ENCODE results near the gene ZSWIM6. TPM values are rescaled to one million over a fixed set of nuclear protein-coding genes. Genes with fewer than 3 reads are reported as not detected.

Gene ZSWIM6
- total RNA-seq, 1 experiment from 2014 or later, result 12.9 TPM

- intact Hi-C loops (cut with micrococcal nuclease; ENCODE audit: unreplicated experiment), result no loop called here
- CTCF ChIA-PET, result no interaction called here
- no peaks in the 10 kb centered on the region for H3K9me3 ChIP-seq (ENCODE audit: insufficient read depth, low read depth)
- H3K4me1 ChIP-seq (replicated peaks; ENCODE audit: insufficient read depth), result peaks cover 32% of the 10 kb centered on the region
- TF ChIP-seq, protein P1, sequence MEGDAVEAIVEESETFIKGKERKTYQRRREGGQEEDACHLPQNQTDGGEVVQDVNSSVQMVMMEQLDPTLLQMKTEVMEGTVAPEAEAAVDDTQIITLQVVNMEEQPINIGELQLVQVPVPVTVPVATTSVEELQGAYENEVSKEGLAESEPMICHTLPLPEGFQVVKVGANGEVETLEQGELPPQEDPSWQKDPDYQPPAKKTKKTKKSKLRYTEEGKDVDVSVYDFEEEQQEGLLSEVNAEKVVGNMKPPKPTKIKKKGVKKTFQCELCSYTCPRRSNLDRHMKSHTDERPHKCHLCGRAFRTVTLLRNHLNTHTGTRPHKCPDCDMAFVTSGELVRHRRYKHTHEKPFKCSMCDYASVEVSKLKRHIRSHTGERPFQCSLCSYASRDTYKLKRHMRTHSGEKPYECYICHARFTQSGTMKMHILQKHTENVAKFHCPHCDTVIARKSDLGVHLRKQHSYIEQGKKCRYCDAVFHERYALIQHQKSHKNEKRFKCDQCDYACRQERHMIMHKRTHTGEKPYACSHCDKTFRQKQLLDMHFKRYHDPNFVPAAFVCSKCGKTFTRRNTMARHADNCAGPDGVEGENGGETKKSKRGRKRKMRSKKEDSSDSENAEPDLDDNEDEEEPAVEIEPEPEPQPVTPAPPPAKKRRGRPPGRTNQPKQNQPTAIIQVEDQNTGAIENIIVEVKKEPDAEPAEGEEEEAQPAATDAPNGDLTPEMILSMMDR (conservative IDR thresholded peaks at IDR 0.05), result no peak
- TF ChIP-seq EZH2 (IDR thresholded peaks at IDR 0.05; ENCODE audit: low read depth), result no peak
- H3K9me2 ChIP-seq (ENCODE audit: insufficient read depth), result 0 out of 2 replicates have a peak, but pooled peaks cover 3% of the 10 kb centered on the region
- H3K27ac ChIP-seq, result no peak overlapping the region
- H3F3A ChIP-seq (ENCODE audit: insufficient read depth, low read depth), result peaks cover 27% of the 10 kb centered on the region
- H3K36me3 ChIP-seq (ENCODE audit: low read depth), result no peaks in the 10 kb centered on the region
- H2AFZ ChIP-seq, result no peak overlapping the region
- no TSS peak for BruUV-seq (replicated peaks)
- H3K4me2 ChIP-seq, result no peak overlapping the region
- H3K27me3 ChIP-seq (ENCODE audit: insufficient read depth, low read depth), result no peaks in the 10 kb centered on the region
- DNase-seq, result no peak
- no peak overlapping the region for H3K4me3 ChIP-seq
- H3K79me2 ChIP-seq (ENCODE audit: low read depth), result no peaks in the 10 kb centered on the region
- H4K20me1 ChIP-seq (ENCODE audit: insufficient read depth), result no peaks in the 10 kb centered on the region
- POLR2A ChIA-PET (ENCODE audit: unreplicated experiment), result no interaction called here
Measured at GRCh38 chr5:61319388-61320146, 12.5 kb upstream of the ZSWIM6 start.

GRCh38 chr5:61320860-61321259 is 11.2 kb upstream of the ZSWIM6 start:
- CTCF ChIA-PET, result no interaction called here
- H4K20me1 ChIP-seq (ENCODE audit: insufficient read depth), result no peaks in the 10 kb centered on the region
- no peaks in the 10 kb centered on the region for H3K79me2 ChIP-seq (ENCODE audit: low read depth)
- intact Hi-C loops (cut with micrococcal nuclease; ENCODE audit: unreplicated experiment), result no loop called here
- no peak overlapping the region for H3K4me2 ChIP-seq
- no peak overlapping the region for H3K27ac ChIP-seq
- DNase-seq, result no peak
- H3K4me3 ChIP-seq, result no peak overlapping the region
- H3F3A ChIP-seq (ENCODE audit: insufficient read depth, low read depth), result peaks cover 18% of the 10 kb centered on the region
- no peaks in the 10 kb centered on the region for H3K27me3 ChIP-seq (ENCODE audit: insufficient read depth, low read depth)
- H3K9me2 ChIP-seq (ENCODE audit: insufficient read depth), result 0 out of 2 replicates have a peak, but pooled peaks cover 3% of the 10 kb centered on the region
- H2AFZ ChIP-seq, result no peak overlapping the region
- H3K36me3 ChIP-seq (ENCODE audit: low read depth), result no peaks in the 10 kb centered on the region
- POLR2A ChIA-PET (ENCODE audit: unreplicated experiment), result no interaction called here
- no peaks in the 10 kb centered on the region for H3K9me3 ChIP-seq (ENCODE audit: insufficient read depth, low read depth)
- no TSS peak for BruUV-seq (replicated peaks)
- peaks cover 30% of the 10 kb centered on the region for H3K4me1 ChIP-seq (replicated peaks; ENCODE audit: insufficient read depth)
- TF ChIP-seq, protein P1 (conservative IDR thresholded peaks at IDR 0.05), result no peak
- TF ChIP-seq EZH2 (IDR thresholded peaks at IDR 0.05; ENCODE audit: low read depth), result no peak

DNA sequence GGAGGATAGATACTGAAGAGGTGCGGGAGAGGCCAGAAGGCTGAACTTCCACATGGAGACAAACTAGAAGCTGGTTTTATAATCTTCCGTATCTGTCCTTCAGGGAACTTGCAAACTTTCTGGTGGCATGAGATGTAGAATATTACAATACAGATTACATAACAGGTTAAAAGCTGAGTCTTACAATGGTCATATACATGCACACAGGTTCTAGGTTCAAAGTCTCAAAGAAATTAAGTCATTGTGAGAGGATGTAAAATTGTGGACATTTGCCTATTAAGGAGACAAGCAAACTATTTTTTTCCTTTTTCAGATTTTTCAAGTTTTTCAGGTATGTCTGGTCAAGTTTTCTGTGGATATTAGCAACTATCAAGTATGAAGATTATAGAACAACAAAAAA is 10.4 kb upstream of the ZSWIM6 start:
- Histone ChIP-seq H3K9me2 (ENCODE audit: insufficient read depth) (0 out of 2 replicates have a peak, but pooled peaks cover 1% of the 10 kb centered on the region), H3K27me3 (ENCODE audit: insufficient read depth, low read depth) (no peaks in the 10 kb centered on the region), H3K79me2 (ENCODE audit: low read depth) (no peaks in the 10 kb centered on the region), H3K4me2 (no peak overlapping the region), H4K20me1 (ENCODE audit: insufficient read depth) (no peaks in the 10 kb centered on the region), H3K36me3 (ENCODE audit: low read depth) (no peaks in the 10 kb centered on the region), H3K27ac (peak overlapping the region; percentile 59; the same call in 1 of the 2 replicates), H3F3A (ENCODE audit: insufficient read depth, low read depth) (peaks cover 18% of the 10 kb centered on the region), H3K9me3 (ENCODE audit: insufficient read depth, low read depth) (no peaks in the 10 kb centered on the region), H3K4me3 (no peak overlapping the region), H2AFZ (no peak overlapping the region), H3K4me1 (replicated peaks; ENCODE audit: insufficient read depth) (peaks cover 38% of the 10 kb centered on the region)
- BruUV-seq (replicated peaks), result no TSS peak
- TF ChIP-seq, protein P1 (conservative IDR thresholded peaks at IDR 0.05), result no peak
- TF ChIP-seq EZH2 (IDR thresholded peaks at IDR 0.05; ENCODE audit: low read depth), result no peak
- intact Hi-C loops (cut with micrococcal nuclease; ENCODE audit: unreplicated experiment), result no loop called here
- CTCF ChIA-PET, result no interaction called here
- DNase-seq, result no peak
- POLR2A ChIA-PET (ENCODE audit: unreplicated experiment), result interaction anchor here (0.6 kb wide), 1 partner anchor 8 kb away, joined by 5 read pairs; no protein-coding TSS in a partner anchor
